HepG2 (cell line): ENCODE measurements around the gene OAF. TPM values are rescaled to one million over a fixed set of nuclear protein-coding genes. Genes with fewer than 3 reads are reported as not detected.

ENCODE experiments used
- ATAC-seq: fragments of 200-7000 bp; cut with Tn5 transposase; 3 replicates; pipeline ENCODE4 v1.9.1; 2020; ENCODE audit warnings: mild to moderate bottlenecking, moderate library complexity
- BruUV-seq: library from RNA; stranded (reverse); fragments of 400-500 nt; replicated peaks from 2 replicates; lab custom pipeline; 2021; lab: Mats Ljungman, UMichigan
- CTCF ChIA-PET: fragments of 300-600 bp; formaldehyde crosslinking; extraction: SDS; loops from one replicate; lab custom pipeline; 2021; ENCODE audit warnings: low total read pairs, inconsistent platforms, low intra/inter-chr PET ratio; lab: Yijun Ruan, JAX
- POLR2A ChIA-PET: fragments of 350-600 bp; sonication (Branson Sonifier 250); formaldehyde crosslinking; loops from one replicate; lab custom pipeline; 2020; ENCODE audit warnings: antibody characterized with exemption, inconsistent platforms; lab: Yijun Ruan, JAX
- DNase-seq: peaks from one replicate; pipeline ENCODE4 v3.0.0-alpha.2; 2015; ENCODE audit warnings: low spot score
- FAIRE-seq: peaks from 3 replicates; lab custom pipeline; 2011; peaks lifted over from hg19 to GRCh38; lab: Jason Lieb, UNC
- H2AFZ ChIP-seq: one replicate; pipeline ENCODE4 v1.6.1; 2011; ENCODE audit warnings: low read length, inconsistent platforms
- H3K27ac ChIP-seq: fragments of 300-600 bp; 3 replicates; pipeline ENCODE4 v1.8.0; 2011; ENCODE audit warnings: mixed run types, mild to moderate bottlenecking, mixed read lengths, low read length, inconsistent platforms; ENCODE audit not compliant: insufficient read depth; ENCODE audit errors: extremely low read length
- H3K27me3 ChIP-seq, 2 experiments: fragments of 200-600 bp in 1 of 2; 2 replicates in 1 of 2; 3 replicates in 1 of 2; pipeline versions ENCODE4 v1.6.0 to v1.8.0; 2011; ENCODE audit warnings: low read length in 2 of 2, mild to moderate bottlenecking in 2 of 2, moderate library complexity in 2 of 2, inconsistent platforms in 1 of 2; ENCODE audit not compliant: insufficient read depth in 2 of 2, control insufficient read depth in 1 of 2
- H3K36me3 ChIP-seq, 2 experiments: fragments of 200-600 bp in 1 of 2; replicated peaks in 1 of 2; 2 replicates in 1 of 2; 3 replicates in 1 of 2; pipeline versions ENCODE4 v1.5.1 to v1.8.0; 2011; ENCODE audit warnings: low read length in 2 of 2, inconsistent platforms in 1 of 2; ENCODE audit not compliant: insufficient read depth in 2 of 2, control insufficient read depth in 1 of 2
- H3K4me1 ChIP-seq: 2 replicates; pipeline ENCODE4 v1.5.1; 2012; ENCODE audit warnings: low read length, inconsistent platforms; ENCODE audit not compliant: insufficient read depth
- H3K4me2 ChIP-seq: 2 replicates; pipeline ENCODE4 v1.6.0; 2011; ENCODE audit warnings: low read depth, low read length, inconsistent platforms
- H3K4me3 ChIP-seq, 3 experiments: fragments of 200-600 bp in 1 of 3; sonication (generic), shearing (Covaris generic) in 1 of 3; replicated peaks in 1 of 3; 2 replicates each; pipeline ENCODE4 v1.5.1; 2011 to 2016; ENCODE audit warnings: low read length in 3 of 3, inconsistent platforms in 2 of 3, low read depth in 2 of 3, mild to moderate bottlenecking in 2 of 3, control low read depth in 1 of 3, mixed read lengths in 1 of 3; ENCODE audit not compliant: insufficient read depth in 1 of 3
- H3K79me2 ChIP-seq: one replicate; pipeline ENCODE4 v1.6.1; 2011; ENCODE audit warnings: low read length, inconsistent platforms; ENCODE audit not compliant: insufficient read depth
- H3K9ac ChIP-seq: 2 replicates; pipeline ENCODE4 v1.6.0; 2011; ENCODE audit warnings: mild to moderate bottlenecking, low read depth, low read length, inconsistent platforms; ENCODE audit not compliant: insufficient read depth
- H3K9me3 ChIP-seq: 2 replicates; pipeline ENCODE4 v1.5.1; 2012; ENCODE audit warnings: mild to moderate bottlenecking, low read length
- H4K20me1 ChIP-seq: 2 replicates; pipeline ENCODE4 v1.6.0; 2011; ENCODE audit warnings: inconsistent platforms, mild to moderate bottlenecking, low read length, moderate library complexity; ENCODE audit not compliant: insufficient read depth
- FOXK2 ChIP-seq: fragments of 450-650 bp; IDR thresholded peaks from 2 replicates; pipeline ENCODE4 v1.6.1; 2016
- HOXA3 ChIP-seq: sonication (generic); formaldehyde crosslinking; IDR thresholded peaks from 2 replicates; pipeline ENCODE4 v1.5.0; 2020; ENCODE audit warnings: missing genetic modification reagents
- IKZF4 ChIP-seq: sonication (generic); formaldehyde crosslinking; IDR thresholded peaks from 2 replicates; pipeline ENCODE4 v1.5.1; 2020; ENCODE audit warnings: borderline replicate concordance, mild to moderate bottlenecking, low read depth, missing genetic modification reagents; ENCODE audit errors: not compliant biosample characterization
- NAIF1 ChIP-seq: sonication (generic); formaldehyde crosslinking; IDR thresholded peaks from 2 replicates; pipeline ENCODE4 v1.5.0; 2020; ENCODE audit warnings: mild to moderate bottlenecking, missing genetic modification reagents, borderline replicate concordance
- PCBP1 ChIP-seq: fragments of 200-400 bp; formaldehyde crosslinking; IDR thresholded peaks from 2 replicates; pipeline ENCODE4 v1.6.1; 2017; ENCODE audit warnings: mild to moderate bottlenecking, low read depth, low read length, borderline replicate concordance
- REPIN1 ChIP-seq: sonication (generic); formaldehyde crosslinking; IDR thresholded peaks from 2 replicates; pipeline ENCODE4 v1.8.0; 2022; ENCODE audit warnings: missing genetic modification reagents, low read depth, mild to moderate bottlenecking, borderline replicate concordance
- SKIL ChIP-seq: sonication (generic); formaldehyde crosslinking; IDR thresholded peaks from 2 replicates; pipeline ENCODE4 v1.8.0; 2022; ENCODE audit warnings: missing genetic modification reagents, mild to moderate bottlenecking, moderate library complexity, borderline replicate concordance
- SNAPC5 ChIP-seq: sonication (generic); formaldehyde crosslinking; IDR thresholded peaks from 2 replicates; pipeline ENCODE4 v1.8.1; 2023; ENCODE audit warnings: mild to moderate bottlenecking, missing genetic modification reagents, borderline replicate concordance
- ZNF44 ChIP-seq: sonication (generic); formaldehyde crosslinking; IDR thresholded peaks from 2 replicates; pipeline ENCODE4 v1.5.1; 2020; ENCODE audit warnings: mild to moderate bottlenecking, missing genetic modification reagents
- ZNF468 ChIP-seq: sonication (generic); formaldehyde crosslinking; IDR thresholded peaks from 2 replicates; pipeline ENCODE4 v1.8.0; 2022; ENCODE audit warnings: mild to moderate bottlenecking, moderate library complexity, missing genetic modification reagents
- ZNF512B ChIP-seq: sonication (generic); formaldehyde crosslinking; IDR thresholded peaks from 2 replicates; pipeline ENCODE4 v1.5.1; 2020; ENCODE audit warnings: missing genetic modification reagents, mild to moderate bottlenecking, borderline replicate concordance
- ZNF547 ChIP-seq: sonication (generic); formaldehyde crosslinking; IDR thresholded peaks from 2 replicates; pipeline ENCODE4 v1.5.1; 2020; ENCODE audit warnings: mild to moderate bottlenecking, missing genetic modification reagents
- ZNF550 ChIP-seq: sonication (generic); formaldehyde crosslinking; IDR thresholded peaks from 2 replicates; pipeline ENCODE4 v1.4.0; 2020; ENCODE audit warnings: mild to moderate bottlenecking, missing genetic modification reagents, borderline replicate concordance
- WGBS: methylation state at CpG from one replicate; pipeline ENCODE4 v1.1.6; 2017; ENCODE audit warnings: low lambda C conversion rate; 5-methylcytosine and 5-hydroxymethylcytosine counted together
- in situ Hi-C: cut with HindIII; loops from 2 replicates; pipeline ENCODE4 v1.10.0; 2017; ENCODE audit warnings: low pct_unique_long_range_greater_than_20kb; ENCODE audit not compliant: extremely low pct_ligation_motif_present
- intact Hi-C: fragments of 100-400 bp; cut with micrococcal nuclease; formaldehyde crosslinking; loops from one replicate; pipeline ENCODE4 v1.10.0; 2022; ENCODE audit not compliant: unreplicated experiment
- polyA plus RNA-seq, 8 experiments: library from polyadenylated mRNA; depleted of rRNA in 3 of 8; stranded (reverse) in 7 of 8; unstranded in 1 of 8; fragments of >200 nt; fragmentation: Illumina TruSeq in 4 of 8; extraction: Trizol in 4 of 8; gene quantifications; 2 replicates each; pipeline versions ENCODE4 v1.2.1 to v1.2.3, GENCODE V29; 2011 to 2016; ENCODE audit warnings: low read depth in 4 of 8, missing spikeins in 1 of 8, mixed read lengths in 1 of 8; ENCODE audit not compliant: insufficient read depth in 1 of 8
- total RNA-seq, 5 experiments: library from RNA; depleted of rRNA; stranded (reverse); fragments of >200 nt; fragmentation: Illumina TruSeq; extraction: Trizol; gene quantifications; 2 replicates each; pipeline ENCODE4 v1.2.3, GENCODE V29; 2016; ENCODE audit warnings: low read depth in 1 of 5

The OAF gene
- total and polyA plus RNA-seq, 2 of the 13 experiments (the other 11 are each of a cell fraction or from before 2014, with no cell fraction given) = 63.7 to 94.6 TPM

- peak; percentile 57; the same call in 1 of the 2 replicates for TF ChIP-seq ZNF512B (CRISPR knock-in tag)
- 0 out of 2 replicates have a peak, but pooled peaks have one; percentile 35 for TF ChIP-seq ZNF468 (CRISPR knock-in tag)
Measured at GRCh38 chr11:120186456-120186773, 24.4 kb upstream of the OAF start (continued).

- Histone ChIP-seq H3K79me2 (peaks cover 2% of the 10 kb centered on the region), H3K36me3 (no peaks in the 10 kb centered on the region), H3K4me3 (peak overlapping the region in 1 of 3 experiments; percentile 73; a peak in 1 of 6 replicates), H3K9me3 (no peaks in the 10 kb centered on the region), H3K9ac (peak overlapping the region; percentile 71), H2AFZ (peak overlapping the region; percentile 51), H3K4me1 (peaks cover 100% of the 10 kb centered on the region), H4K20me1 (no peaks in the 10 kb centered on the region), H3K27ac (peak overlapping the region; percentile 99), H3K4me2 (peak overlapping the region; percentile 95), H3K27me3 (no peaks in the 10 kb centered on the region)
- DNase-seq (peak; percentile 50), ATAC-seq (peak; percentile 31), FAIRE-seq (peak; percentile 34)
- intact Hi-C loops (loop anchor here (10.0 kb wide), 1 partner anchor 522 kb away; no protein-coding TSS in a partner anchor), in situ Hi-C loops (no loop called here)
- BruUV-seq = no TSS peak
- WGBS = 33% methylated on average over 13 of the region's 17 CpGs
- POLR2A ChIA-PET = interaction anchor here (1.4 to 6.3 kb wide), 3 partner anchors 11 to 26 kb away, joined by 6 to 160 read pairs (median 92); partner anchors contain the start of gene OAF
- CTCF ChIA-PET = no interaction called here
- TF ChIP-seq ZNF550 (CRISPR knock-in tag) (0 out of 2 replicates have a peak, but pooled peaks have one; percentile 12), ZNF547 (0 out of 2 replicates have a peak, but pooled peaks have one; percentile 41), HOXA3 (CRISPR knock-in tag) (peak; percentile 31; the same call in 1 of the 2 replicates), SKIL (CRISPR knock-in tag) (0 out of 2 replicates have a peak, but pooled peaks have one; percentile 8), SNAPC5 (peak; percentile 16; the same call in 1 of the 2 replicates), IKZF4 (CRISPR knock-in tag) (peak; percentile 51), FOXK2 (0 out of 2 replicates have a peak, but pooled peaks have one; percentile 20), REPIN1 (CRISPR knock-in tag) (0 out of 2 replicates have a peak, but pooled peaks have one; percentile 2), ZNF44 (CRISPR knock-in tag) (no peak), PCBP1 (no peak), NAIF1 (CRISPR knock-in tag) (no peak)
Measured at GRCh38 chr11:120186774-120187591, 23.8 kb upstream of the OAF start.
